Neural cell (in vitro differentiated cells): ENCODE results near the gene FKBP10. TPM values are rescaled to one million over a fixed set of nuclear protein-coding genes. Genes with fewer than 3 reads are reported as not detected.
"Not testable (repeated sequence)": the region's sequence is repeated elsewhere in the genome, so short reads cannot be mapped to it uniquely, and the experiment has no call there.

Experiments used
- H2AFZ ChIP-seq: fragments of 200-600, 300-800 bp; sonication (generic), shearing (Covaris generic); 2 replicates; pipeline ENCODE4 v1.6.0; 2014; ENCODE audit warnings: low read depth, mild to moderate bottlenecking, antibody characterized with exemption, low read length, moderate library complexity
- H3F3A ChIP-seq: fragments of 200-600 bp; shearing (Covaris generic); 2 replicates; pipeline ENCODE4 v1.6.1; 2016; ENCODE audit warnings: mild to moderate bottlenecking, moderate library complexity, mixed read lengths, antibody characterized with exemption, low read length; ENCODE audit not compliant: insufficient read depth, poor library complexity, severe bottlenecking
- H3K27ac ChIP-seq: fragments of 200-600, 300-800 bp; sonication (generic), shearing (Covaris generic); 2 replicates; pipeline ENCODE4 v1.5.1; 2014; ENCODE audit warnings: mild to moderate bottlenecking, low read length, moderate library complexity
- H3K27me3 ChIP-seq: fragments of 300-800, 200-600 bp; sonication (generic), shearing (Covaris generic); 2 replicates; pipeline ENCODE4 v1.6.0; 2014; ENCODE audit warnings: mild to moderate bottlenecking, low read depth, low read length, moderate library complexity; ENCODE audit not compliant: insufficient read depth
- H3K36me3 ChIP-seq: fragments of 300-800, 200-600 bp; sonication (generic), shearing (Covaris generic); 2 replicates; pipeline ENCODE4 v1.5.1; 2014; ENCODE audit warnings: mild to moderate bottlenecking, antibody characterized with exemption, low read length, moderate library complexity; ENCODE audit not compliant: insufficient read depth
- H3K4me2 ChIP-seq: fragments of 300-800, 200-600 bp; sonication (generic), shearing (Covaris generic); 2 replicates; pipeline ENCODE4 v1.6.0; 2014; ENCODE audit warnings: mild to moderate bottlenecking, low read length
- H3K4me3 ChIP-seq: fragments of 300-800, 200-600 bp; sonication (generic), shearing (Covaris generic); 2 replicates; pipeline ENCODE4 v1.5.1; 2014; ENCODE audit warnings: mild to moderate bottlenecking, low read length, moderate library complexity
- H3K79me2 ChIP-seq: fragments of 200-600 bp; shearing (Covaris generic); replicated peaks from 2 replicates; pipeline ENCODE4 v1.6.0; 2014; ENCODE audit warnings: mild to moderate bottlenecking, low read length, moderate library complexity; ENCODE audit not compliant: insufficient read depth
- H3K9ac ChIP-seq: fragments of 300-800, 200-600 bp; sonication (generic), shearing (Covaris generic); 2 replicates; pipeline ENCODE4 v1.6.1; 2016; ENCODE audit warnings: mild to moderate bottlenecking, low read length, mixed read lengths
- H3K9me2 ChIP-seq: fragments of 200-600 bp; shearing (Covaris generic); 2 replicates; pipeline ENCODE4 v1.6.1; 2016; ENCODE audit warnings: mild to moderate bottlenecking, low read length, mixed read lengths; ENCODE audit not compliant: insufficient read depth
- H3K9me3 ChIP-seq: fragments of 200-600, 300-800 bp; sonication (generic), shearing (Covaris generic); 2 replicates; pipeline ENCODE4 v1.6.1; 2016; ENCODE audit warnings: mild to moderate bottlenecking, mixed run types, low read length, moderate library complexity, mixed read lengths
- H4K20me1 ChIP-seq: fragments of 200-600 bp; shearing (Covaris generic); 2 replicates; pipeline ENCODE4 v1.6.1; 2016; ENCODE audit warnings: mild to moderate bottlenecking, mixed run types; ENCODE audit not compliant: insufficient read depth
- CTCF ChIP-seq: fragments of 450-650 bp; IDR thresholded peaks from 2 replicates; pipeline ENCODE4 v1.5.1; 2014; ENCODE audit warnings: antibody characterized with exemption, mild to moderate bottlenecking, moderate library complexity; ENCODE audit not compliant: poor library complexity, severe bottlenecking
- EP300 ChIP-seq: fragments of 450-650 bp; conservative IDR thresholded peaks from 2 replicates; pipeline ENCODE4 v1.6.1; 2014; ENCODE audit warnings: antibody characterized with exemption, mild to moderate bottlenecking, moderate library complexity; ENCODE audit not compliant: poor library complexity, severe bottlenecking
- EZH2 ChIP-seq: fragments of 200-600, 300-800 bp; shearing (Covaris generic), sonication (generic); IDR thresholded peaks from 2 replicates; pipeline ENCODE4 v1.6.1; 2014; ENCODE audit warnings: antibody characterized with exemption, low read length, borderline replicate concordance, mild to moderate bottlenecking; ENCODE audit not compliant: insufficient read depth, poor library complexity, severe bottlenecking
- MXI1 ChIP-seq: fragments of 450-650 bp; conservative IDR thresholded peaks from 2 replicates; pipeline ENCODE4 v1.6.1; 2014; ENCODE audit warnings: antibody characterized with exemption, mild to moderate bottlenecking; ENCODE audit not compliant: poor library complexity, severe bottlenecking
- POLR2AphosphoS5 ChIP-seq: IDR thresholded peaks from 2 replicates; pipeline ENCODE4 v1.6.1; 2012
- RAD21 ChIP-seq: fragments of 450-650 bp; conservative IDR thresholded peaks from 2 replicates; pipeline ENCODE4 v1.6.1; 2014; ENCODE audit warnings: antibody characterized with exemption, mild to moderate bottlenecking, moderate library complexity
- REST ChIP-seq: IDR thresholded peaks from 2 replicates; pipeline ENCODE4 v1.6.1; 2012; ENCODE audit warnings: borderline replicate concordance
- SMC3 ChIP-seq: fragments of 450-650 bp; conservative IDR thresholded peaks from 2 replicates; pipeline ENCODE4 v1.6.1; 2014; ENCODE audit warnings: antibody characterized with exemption, mild to moderate bottlenecking, moderate library complexity; ENCODE audit not compliant: poor library complexity
- TAF1 ChIP-seq: IDR thresholded peaks from 2 replicates; pipeline ENCODE4 v1.6.1; 2012; ENCODE audit warnings: low read depth
- polyA plus RNA-seq: library from polyadenylated mRNA; depleted of rRNA; stranded (reverse); fragments of >200 nt; gene quantifications from 2 replicates; pipeline ENCODE4 v1.2.3, GENCODE V29; 2014

FKBP10 gene
- polyA plus RNA-seq, 1 donor from 2014 or later = 3.5 TPM

GRCh38 chr17:41775394-41776226 lies 37.2 kb upstream of the FKBP10 start:
- no peaks in the 10 kb centered on the region for H3K36me3 ChIP-seq
- no peak overlapping the region for H2AFZ ChIP-seq
- H3K9me2 ChIP-seq = no peaks in the 10 kb centered on the region
- TF ChIP-seq RAD21 (no peak), EZH2 (no peak), REST (no peak), CTCF (no peak), TAF1 (no peak), POLR2AphosphoS5 (no peak), EP300 (no peak), SMC3 (no peak), MXI1 (no peak)
- no peaks in the 10 kb centered on the region for H3K27me3 ChIP-seq
- no peak overlapping the region for H3K9ac ChIP-seq
- H3K79me2 ChIP-seq = peaks cover 37% of the 10 kb centered on the region
- H3K9me3 ChIP-seq = no peaks in the 10 kb centered on the region
- H3K4me2 ChIP-seq = no peak overlapping the region
- no peaks in the 10 kb centered on the region for H3F3A ChIP-seq
- H3K27ac ChIP-seq = no peak overlapping the region
- H3K4me3 ChIP-seq = no peak overlapping the region
- H4K20me1 ChIP-seq = peaks cover 30% of the 10 kb centered on the region

GRCh38 chr17:41776262-41776900 lies 36.4 kb upstream of the FKBP10 start:
- not testable (repeated sequence) for H3K27me3 ChIP-seq, H3K27ac ChIP-seq, H2AFZ ChIP-seq, H3K36me3 ChIP-seq, H3K9me2 ChIP-seq, H3K4me3 ChIP-seq, H3K9ac ChIP-seq, H3F3A ChIP-seq, H3K4me2 ChIP-seq, H3K9me3 ChIP-seq
- peaks cover 37% of the 10 kb centered on the region for H3K79me2 ChIP-seq
- H4K20me1 ChIP-seq = peaks cover 29% of the 10 kb centered on the region
